Central memory CD4-positive, alpha-beta T cell (primary cell): ENCODE data around the gene ONECUT2.
"Not testable (repeated sequence)": the region's sequence is repeated elsewhere in the genome, so short reads cannot be mapped to it uniquely, and the experiment has no call there.

Experiments
- DNase-seq: peaks from one replicate; pipeline ENCODE4 v3.0.0; 2022

The ONECUT2 gene

GRCh38 chr18:57447154-57447621 lies 12.0 kb downstream of the ONECUT2 start:
- DNase-seq = no peak

GRCh38 chr18:57455576-57456129 lies 20.5 kb downstream of the ONECUT2 start:
- no peak for DNase-seq

GRCh38 chr18:57461652-57462269 lies 26.6 kb downstream of the ONECUT2 start:
- DNase-seq = no peak

GRCh38 chr18:57466307-57466706 lies 31.1 kb downstream of the ONECUT2 start:
- DNase-seq = no peak

- DNase-seq = no peak
Observed at GRCh38 chr18:57466745-57467409, 31.7 kb downstream of the ONECUT2 start.

GRCh38 chr18:57469884-57470283 lies 34.7 kb downstream of the ONECUT2 start:
- no peak for DNase-seq

- no peak for DNase-seq
Observed at GRCh38 chr18:57475408-57475807, 40.2 kb downstream of the ONECUT2 start.

- DNase-seq = no peak
Observed at GRCh38 chr18:57475903-57476302, 40.7 kb downstream of the ONECUT2 start.

GRCh38 chr18:57480733-57481132 lies 45.6 kb downstream of the ONECUT2 start:
- no peak for DNase-seq

- DNase-seq = no peak
Observed at GRCh38 chr18:57497372-57498294, 62.5 kb downstream of the ONECUT2 start.

- no peak for DNase-seq
Observed at GRCh38 chr18:57498682-57499256, 63.6 kb downstream of the ONECUT2 start.

- DNase-seq = no peak
Observed at GRCh38 chr18:57502624-57503023, 67.5 kb downstream of the ONECUT2 start.

- DNase-seq = no peak
Observed at GRCh38 chr18:57505231-57505630, 70.1 kb downstream of the ONECUT2 start.

GRCh38 chr18:57516056-57516455 lies 80.9 kb downstream of the ONECUT2 start:
- no peak for DNase-seq

GRCh38 chr18:57518533-57518932 lies 83.4 kb downstream of the ONECUT2 start:
- no peak for DNase-seq

GRCh38 chr18:57519668-57520424 lies 84.7 kb downstream of the ONECUT2 start:
- DNase-seq = no peak

- not testable (repeated sequence) for DNase-seq
Observed at GRCh38 chr18:57522348-57522747, 87.2 kb downstream of the ONECUT2 start.

- DNase-seq = no peak
Observed at GRCh38 chr18:57523171-57523956, 88.2 kb downstream of the ONECUT2 start.

- no peak for DNase-seq
Observed at GRCh38 chr18:57527556-57528229, 92.5 kb downstream of the ONECUT2 start.

GRCh38 chr18:57529151-57529550 lies 94.0 kb downstream of the ONECUT2 start:
- no peak for DNase-seq
